HEK293 (cell line): ENCODE results near the gene EPHB1.

Experiments used
- CTCF ChIP-seq: fragments of 450-650 bp; formaldehyde crosslinking; IDR thresholded peaks from 2 replicates; pipeline ENCODE4 v1.5.1; 2016; ENCODE audit warnings: missing biosample characterization, missing genetic modification characterization
- PRDM2 ChIP-seq: fragments of 450-650 bp; formaldehyde crosslinking; IDR thresholded peaks from 2 replicates; pipeline ENCODE4 v1.5.1; 2016; ENCODE audit warnings: missing biosample characterization, missing genetic modification characterization, borderline replicate concordance
- ZNF302 ChIP-seq: fragments of 450-650 bp; formaldehyde crosslinking; IDR thresholded peaks from 2 replicates; pipeline ENCODE4 v1.5.1; 2016; ENCODE audit warnings: missing biosample characterization, missing genetic modification characterization, low read depth

- TF ChIP-seq ZNF302 = no peak
- TF ChIP-seq CTCF = no peak
- no peak for TF ChIP-seq PRDM2 (tag by site-specific recombination)
Observed at GRCh38 chr3:135075157-135075556, 280.1 kb downstream of the EPHB1 start.
